CD14-positive monocyte (primary cell): Measurements from ENCODE around the gene CD8B. TPM values are rescaled to one million over a fixed set of nuclear protein-coding genes. Genes with fewer than 3 reads are reported as not detected.

Experiments used
- DNase-seq, 3 donors: peaks; one replicate each; pipeline ENCODE4 v3.0.0-alpha.2; 2011 to 2022
- H2AFZ ChIP-seq: 2 replicates; pipeline ENCODE4 v1.6.0; 2012; ENCODE audit warnings: mild to moderate bottlenecking, low read depth, low read length, inconsistent platforms; ENCODE audit not compliant: insufficient read depth, poor library complexity, severe bottlenecking
- H3K27ac ChIP-seq, 2 donors: 1 replicate in 1 of 2; 2 replicates in 1 of 2; pipeline ENCODE4 v1.5.1; 2012 to 2013; ENCODE audit warnings: low read length in 2 of 2, control low read depth in 1 of 2, inconsistent platforms in 1 of 2, low read depth in 1 of 2, mild to moderate bottlenecking in 1 of 2
- H3K27me3 ChIP-seq, 2 donors: one replicate each; pipeline versions ENCODE4 v1.6.0 to v1.6.1; 2011 to 2013; ENCODE audit warnings: low read length in 2 of 2; ENCODE audit not compliant: control insufficient read depth in 2 of 2, insufficient read depth in 2 of 2
- H3K36me3 ChIP-seq, 2 donors: replicated peaks in 1 of 2; 1 replicate in 1 of 2; 2 replicates in 1 of 2; pipeline versions ENCODE4 v1.5.1 to v1.6.1; 2012 to 2013; ENCODE audit warnings: low read length in 2 of 2, control low read depth in 1 of 2, inconsistent platforms in 1 of 2, mild to moderate bottlenecking in 1 of 2; ENCODE audit not compliant: insufficient read depth in 2 of 2, control insufficient read depth in 1 of 2
- H3K4me1 ChIP-seq, 2 donors: 1 replicate in 1 of 2; 2 replicates in 1 of 2; pipeline versions ENCODE4 v1.5.1 to v1.6.1; 2012 to 2013; ENCODE audit warnings: low read length in 2 of 2, control low read depth in 1 of 2, inconsistent platforms in 1 of 2, mild to moderate bottlenecking in 1 of 2, moderate library complexity in 1 of 2; ENCODE audit not compliant: insufficient read depth in 2 of 2, control insufficient read depth in 1 of 2
- H3K4me2 ChIP-seq: replicated peaks from 2 replicates; pipeline ENCODE3; 2012; ENCODE audit warnings: low read length, moderate library complexity, mild to moderate bottlenecking; ENCODE audit not compliant: poor library complexity, severe bottlenecking; ENCODE audit errors: extremely low read depth
- H3K4me3 ChIP-seq, 3 experiments: fragments of 200-600 bp in 1 of 3; sonication (generic) in 1 of 3; replicated peaks in 1 of 3; 1 replicate in 2 of 3; 2 replicates in 1 of 3; pipeline ENCODE4 v1.5.1; 2011 to 2013; ENCODE audit warnings: low read length in 3 of 3, mild to moderate bottlenecking in 3 of 3, control low read depth in 2 of 3, low read depth in 2 of 3, inconsistent platforms in 1 of 3, moderate library complexity in 1 of 3
- H3K79me2 ChIP-seq: 2 replicates; pipeline ENCODE4 v1.6.0; 2012; ENCODE audit warnings: mild to moderate bottlenecking, control low read depth, inconsistent platforms, low read length, moderate library complexity; ENCODE audit not compliant: insufficient read depth
- H3K9ac ChIP-seq: 2 replicates; pipeline ENCODE4 v1.6.0; 2017; ENCODE audit warnings: low read length, mild to moderate bottlenecking; ENCODE audit not compliant: insufficient read depth, poor library complexity, severe bottlenecking
- H3K9me3 ChIP-seq, 2 donors: replicated peaks in 1 of 2; 1 replicate in 1 of 2; 2 replicates in 1 of 2; pipeline versions ENCODE4 v1.5.1 to v1.6.1; 2012 to 2013; ENCODE audit warnings: low read length in 2 of 2, control low read depth in 1 of 2; ENCODE audit not compliant: control insufficient read depth in 1 of 2, insufficient read depth in 1 of 2
- H4K20me1 ChIP-seq: 2 replicates; pipeline ENCODE4 v1.6.0; 2012; ENCODE audit warnings: mild to moderate bottlenecking, low read length, control low read depth, moderate library complexity; ENCODE audit not compliant: insufficient read depth
- H3K27ac Mint-ChIP-seq, 7 donors: one replicate each; pipeline ENCODE4 v1.8.0; 2020; ENCODE audit warnings: mild to moderate bottlenecking in 7 of 7, mixed read lengths in 7 of 7, moderate library complexity in 6 of 7, inconsistent platforms in 2 of 7
- H3K27me3 Mint-ChIP-seq, 3 donors: one replicate each; pipeline ENCODE4 v1.8.0; 2021 to 2022; ENCODE audit warnings: low read depth in 3 of 3, mild to moderate bottlenecking in 3 of 3, mixed read lengths in 3 of 3, moderate library complexity in 3 of 3, inconsistent platforms in 1 of 3
- H3K36me3 Mint-ChIP-seq, 2 donors: one replicate each; pipeline ENCODE4 v1.8.0; 2020; ENCODE audit warnings: mixed read lengths in 2 of 2, inconsistent platforms in 1 of 2, mild to moderate bottlenecking in 1 of 2
- H3K4me1 Mint-ChIP-seq: one replicate; pipeline ENCODE4 v1.8.0; 2020; ENCODE audit warnings: mild to moderate bottlenecking, mixed read lengths
- H3K4me3 Mint-ChIP-seq, 2 donors: one replicate each; pipeline ENCODE4 v1.8.0; 2020; ENCODE audit warnings: mild to moderate bottlenecking in 2 of 2, mixed read lengths in 2 of 2, moderate library complexity in 1 of 2
- H3K9me3 Mint-ChIP-seq, 7 donors: one replicate each; pipeline ENCODE4 v1.8.0; 2020 to 2022; ENCODE audit warnings: mixed read lengths in 7 of 7, mild to moderate bottlenecking in 6 of 7, moderate library complexity in 6 of 7, inconsistent platforms in 2 of 7
- WGBS: methylation state at CpG from one replicate; pipeline ENCODE4 v1.1.5; 2013; ENCODE audit warnings: missing lambda C conversion rate; ENCODE audit not compliant: insufficient coverage; 5-methylcytosine and 5-hydroxymethylcytosine counted together
- intact Hi-C, 2 donors: fragments of 100-400 bp; cut with micrococcal nuclease; formaldehyde crosslinking; loops; one replicate each; pipeline versions ENCODE4 v1.15.0 to v1.15.1; 2023
- polyA plus RNA-seq, 3 donors: library from polyadenylated mRNA; depleted of rRNA in 1 of 3; unstranded in 2 of 3; stranded (reverse) in 1 of 3; fragments of 300-500 nt in 2 of 3; fragments of >200 nt in 1 of 3; fragmentation: Illumina TruSeq in 2 of 3; gene quantifications; 1 replicate in 2 of 3; 2 replicates in 1 of 3; pipeline ENCODE4 v1.2.3, GENCODE V29; 2012 to 2021
- TF ChIP-seq, protein P1 (sequence below): fragments of 200-600 bp; IDR thresholded peaks from one replicate; pipeline ENCODE4 v1.8.0; 2022; ENCODE audit warnings: antibody characterized with exemption, mild to moderate bottlenecking

The CD8B gene
- polyA plus RNA-seq, 3 donors = 1.5 to 1.6 TPM; not detected in 1

DNA sequence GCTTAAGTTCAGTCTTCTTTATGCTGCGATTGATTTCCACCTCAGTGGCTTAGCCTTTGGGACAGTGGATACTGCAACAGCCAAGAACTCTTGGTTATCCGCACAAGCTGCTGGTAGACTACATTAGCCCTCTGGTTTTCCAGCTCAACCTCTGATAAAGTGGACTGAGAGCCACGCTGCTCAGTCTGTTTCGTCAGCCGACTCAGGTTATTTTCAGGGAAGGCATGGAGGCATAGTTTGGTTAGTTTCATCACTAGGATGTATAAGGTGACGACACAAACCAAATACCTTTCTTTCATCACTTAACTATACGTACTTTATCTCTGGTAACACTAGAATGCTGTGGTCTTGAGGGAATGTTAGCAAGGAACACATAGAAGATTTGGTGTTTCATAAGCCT lies 85.2 kb downstream of the CD8B start:
- Mint-ChIP-seq H3K27me3 (peaks cover 0 to 6% (median 3%) of the 10 kb centered on the region in 3 donors), H3K27ac (no peak overlapping the region), H3K4me1 (peaks cover 8% of the 10 kb centered on the region), H3K4me3 (no peak overlapping the region), H3K9me3 (no peaks in the 10 kb centered on the region), H3K36me3 (peaks cover 48 to 53% of the 10 kb centered on the region in 2 donors)
- H2AFZ ChIP-seq = no peak overlapping the region
- H4K20me1 ChIP-seq = no peaks in the 10 kb centered on the region
- TF ChIP-seq, protein P1, sequence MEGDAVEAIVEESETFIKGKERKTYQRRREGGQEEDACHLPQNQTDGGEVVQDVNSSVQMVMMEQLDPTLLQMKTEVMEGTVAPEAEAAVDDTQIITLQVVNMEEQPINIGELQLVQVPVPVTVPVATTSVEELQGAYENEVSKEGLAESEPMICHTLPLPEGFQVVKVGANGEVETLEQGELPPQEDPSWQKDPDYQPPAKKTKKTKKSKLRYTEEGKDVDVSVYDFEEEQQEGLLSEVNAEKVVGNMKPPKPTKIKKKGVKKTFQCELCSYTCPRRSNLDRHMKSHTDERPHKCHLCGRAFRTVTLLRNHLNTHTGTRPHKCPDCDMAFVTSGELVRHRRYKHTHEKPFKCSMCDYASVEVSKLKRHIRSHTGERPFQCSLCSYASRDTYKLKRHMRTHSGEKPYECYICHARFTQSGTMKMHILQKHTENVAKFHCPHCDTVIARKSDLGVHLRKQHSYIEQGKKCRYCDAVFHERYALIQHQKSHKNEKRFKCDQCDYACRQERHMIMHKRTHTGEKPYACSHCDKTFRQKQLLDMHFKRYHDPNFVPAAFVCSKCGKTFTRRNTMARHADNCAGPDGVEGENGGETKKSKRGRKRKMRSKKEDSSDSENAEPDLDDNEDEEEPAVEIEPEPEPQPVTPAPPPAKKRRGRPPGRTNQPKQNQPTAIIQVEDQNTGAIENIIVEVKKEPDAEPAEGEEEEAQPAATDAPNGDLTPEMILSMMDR = no peak
- H3K4me2 ChIP-seq = no peak overlapping the region
- H3K27ac ChIP-seq = no peak overlapping the region
- H3K9me3 ChIP-seq = no peaks in the 10 kb centered on the region
- intact Hi-C loops = no loop called here
- no peak overlapping the region for H3K4me3 ChIP-seq
- H3K79me2 ChIP-seq = no peaks in the 10 kb centered on the region
- peaks cover 6 to 7% of the 10 kb centered on the region in 2 donors for H3K4me1 ChIP-seq
- no peak for DNase-seq
- H3K9ac ChIP-seq = no peak overlapping the region
- WGBS = 96% methylated on average over 3 of the region's 7 CpGs
- H3K36me3 ChIP-seq = peaks cover 39 to 58% of the 10 kb centered on the region in 2 donors
- H3K27me3 ChIP-seq = no peaks in the 10 kb centered on the region

GRCh38 chr2:86775338-86775737 lies 86.3 kb downstream of the CD8B start:
- H3K4me2 ChIP-seq = no peak overlapping the region
- no peak for DNase-seq
- Mint-ChIP-seq H3K4me3 (no peak overlapping the region), H3K27ac (no peak overlapping the region), H3K36me3 (peaks cover 60 to 65% of the 10 kb centered on the region in 2 donors), H3K27me3 (peaks cover 0 to 2% (median 0%) of the 10 kb centered on the region in 3 donors), H3K9me3 (no peaks in the 10 kb centered on the region), H3K4me1 (no peaks in the 10 kb centered on the region)
- no peak overlapping the region for H2AFZ ChIP-seq
- no peaks in the 10 kb centered on the region for H3K9me3 ChIP-seq
- peaks cover under 1% of the 10 kb centered on the region for H4K20me1 ChIP-seq
- H3K9ac ChIP-seq = no peak overlapping the region
- TF ChIP-seq, protein P1 = no peak
- intact Hi-C loops = no loop called here
- 64% methylated on average over 2 of the region's 4 CpGs for WGBS
- H3K79me2 ChIP-seq = no peaks in the 10 kb centered on the region
- H3K27ac ChIP-seq = no peak overlapping the region
- H3K4me1 ChIP-seq = no peaks in the 10 kb centered on the region
- H3K36me3 ChIP-seq = peaks cover 51 to 70% of the 10 kb centered on the region in 2 donors
- no peak overlapping the region for H3K4me3 ChIP-seq
- no peaks in the 10 kb centered on the region for H3K27me3 ChIP-seq
